ENCODE results near the gene CDC37L1.

The CDC37L1 gene

GRCh38 chr9:4679268-4680172 lies at the start of gene CDC37L1:
Gene CDC37L1 (plus strand): TSS chr9:4679569. CDS start chr9:4679768, 199 bp downstream.
- intact Hi-C loops (cut with DNase I; ENCODE audit: low total_unique reads): no loop called here
- peak within 1 kb of the TSS; percentile 81 to 82 for H3K4me3 ChIP-seq
- no peaks in the 10 kb centered on the region for H3K9me3 ChIP-seq
- peak; percentile 97 to 99 for DNase-seq
- H3K27ac ChIP-seq: peak within 1 kb of the TSS; percentile 97 to 99
- no peaks in the 10 kb centered on the region for H3K36me3 ChIP-seq
- H3K4me1 ChIP-seq: peaks cover 0 to 42% (median 12%) of the 10 kb centered on the region in 4 donors
- peak; percentile 78 to 84 for TF ChIP-seq CTCF (IDR thresholded peaks at IDR 0.05)
- no peaks in the 10 kb centered on the region for H3K27me3 ChIP-seq

GRCh38 chr9:4630836-4631235 lies 48.5 kb upstream of the CDC37L1 start:
- no peaks in the 10 kb centered on the region for H3K9me3 ChIP-seq
- no peak for TF ChIP-seq CTCF (IDR thresholded peaks at IDR 0.05)
- no peaks in the 10 kb centered on the region for H3K27me3 ChIP-seq
- no peak for DNase-seq
- no peaks in the 10 kb centered on the region for H3K4me1 ChIP-seq
- H3K27ac ChIP-seq: no peak overlapping the region
- H3K4me3 ChIP-seq: no peak overlapping the region
- intact Hi-C loops (cut with DNase I; ENCODE audit: low total_unique reads): loop anchor here (10.0 kb wide), 1 partner anchor 246 kb away; no protein-coding TSS in a partner anchor
- no peaks in the 10 kb centered on the region for H3K36me3 ChIP-seq

- no peak overlapping the region for H3K4me3 ChIP-seq
- H3K4me1 ChIP-seq: no peaks in the 10 kb centered on the region
- H3K36me3 ChIP-seq: no peaks in the 10 kb centered on the region
- no peaks in the 10 kb centered on the region for H3K27me3 ChIP-seq
- no peak for TF ChIP-seq CTCF (IDR thresholded peaks at IDR 0.05)
- H3K9me3 ChIP-seq: no peaks in the 10 kb centered on the region
- H3K27ac ChIP-seq: no peak overlapping the region
- DNase-seq: no peak
- intact Hi-C loops (cut with DNase I; ENCODE audit: low total_unique reads): loop anchor here (10.0 kb wide), 1 partner anchor 254 kb away; no protein-coding TSS in a partner anchor
Observed at GRCh38 chr9:4638968-4639367, 40.4 kb upstream of the CDC37L1 start.

- intact Hi-C loops (cut with DNase I; ENCODE audit: low total_unique reads): loop anchor here (10.0 kb wide), 1 partner anchor 255 kb away; no protein-coding TSS in a partner anchor
- H3K4me3 ChIP-seq: no peak overlapping the region
- H3K4me1 ChIP-seq: no peaks in the 10 kb centered on the region
- H3K27me3 ChIP-seq: no peaks in the 10 kb centered on the region
- H3K27ac ChIP-seq: no peak overlapping the region
- DNase-seq: no peak
- no peak for TF ChIP-seq CTCF (IDR thresholded peaks at IDR 0.05)
- H3K36me3 ChIP-seq: no peaks in the 10 kb centered on the region
- H3K9me3 ChIP-seq: no peaks in the 10 kb centered on the region
Observed at GRCh38 chr9:4639420-4639819, 39.9 kb upstream of the CDC37L1 start.

- no peak overlapping the region for H3K4me3 ChIP-seq
- no peaks in the 10 kb centered on the region for H3K27me3 ChIP-seq
- intact Hi-C loops (cut with DNase I; ENCODE audit: low total_unique reads): no loop called here
- no peaks in the 10 kb centered on the region for H3K4me1 ChIP-seq
- peak; percentile 45 to 51 for TF ChIP-seq CTCF (IDR thresholded peaks at IDR 0.05)
- no peaks in the 10 kb centered on the region for H3K36me3 ChIP-seq
- H3K9me3 ChIP-seq: no peaks in the 10 kb centered on the region
- no peak for DNase-seq
- H3K27ac ChIP-seq: no peak overlapping the region
Observed at GRCh38 chr9:4640027-4640426, 39.3 kb upstream of the CDC37L1 start.

Data from tibial artery (tissue), 4 donors.